Activated CD4-positive, alpha-beta T cell treated with anti-CD3 and anti-CD28 coated beads for 48 hours (primary cell): ENCODE results near the gene PIK3C3.
"Not testable (repeated sequence)": the region's sequence is repeated elsewhere in the genome, so short reads cannot be mapped to it uniquely, and the experiment has no call there.

Experiments
- DNase-seq: peaks from one replicate; pipeline ENCODE4 v3.0.0-alpha.2; 2020

The PIK3C3 gene

GRCh38 chr18:42080340-42080739 is 125.3 kb downstream of the PIK3C3 start:
- no peak for DNase-seq

GRCh38 chr18:42082415-42083234 is 127.6 kb downstream of the PIK3C3 start:
- DNase-seq = no peak

GRCh38 chr18:42086288-42086687 is 131.3 kb downstream of the PIK3C3 start:
- DNase-seq = no peak

GRCh38 chr18:42087235-42087634 is 132.2 kb downstream of the PIK3C3 start:
- no peak for DNase-seq

- no peak for DNase-seq
Observed at GRCh38 chr18:42087876-42088275, 132.8 kb downstream of the PIK3C3 start.

GRCh38 chr18:42092848-42093247 is 137.8 kb downstream of the PIK3C3 start:
- no peak for DNase-seq

- no peak for DNase-seq
Observed at GRCh38 chr18:42094875-42095274, 139.8 kb downstream of the PIK3C3 start.

GRCh38 chr18:42095732-42096377 is 140.8 kb downstream of the PIK3C3 start:
- no peak for DNase-seq

GRCh38 chr18:42100248-42100647 is 145.2 kb downstream of the PIK3C3 start:
- DNase-seq = no peak

- DNase-seq = no peak
Observed at GRCh38 chr18:42100911-42101310, 145.9 kb downstream of the PIK3C3 start.

- DNase-seq = no peak
Observed at GRCh38 chr18:42105394-42105793, 150.4 kb downstream of the PIK3C3 start.

- no peak for DNase-seq
Observed at GRCh38 chr18:42106784-42107183, 151.8 kb downstream of the PIK3C3 start.

- no peak for DNase-seq
Observed at GRCh38 chr18:42107287-42107686, 152.3 kb downstream of the PIK3C3 start.

- no peak for DNase-seq
Observed at GRCh38 chr18:42107691-42108450, 152.8 kb downstream of the PIK3C3 start.

GRCh38 chr18:42112147-42112546 is 157.1 kb downstream of the PIK3C3 start:
- not testable (repeated sequence) for DNase-seq

- no peak for DNase-seq
Observed at GRCh38 chr18:42112657-42113420, 157.8 kb downstream of the PIK3C3 start.

- DNase-seq = no peak
Observed at GRCh38 chr18:42113529-42114191, 158.6 kb downstream of the PIK3C3 start.

- DNase-seq = peak; percentile 63
Observed at GRCh38 chr18:42114310-42114943, 159.4 kb downstream of the PIK3C3 start.

- DNase-seq = no peak
Observed at GRCh38 chr18:42126586-42126985, 171.6 kb downstream of the PIK3C3 start.

GRCh38 chr18:42131066-42131929 is 176.3 kb downstream of the PIK3C3 start:
- no peak for DNase-seq

- no peak for DNase-seq
Observed at GRCh38 chr18:42131930-42132244, 176.9 kb downstream of the PIK3C3 start.
